Measurements from ENCODE around the gene WDR72.

- TF ChIP-seq CTCF (IDR thresholded peaks at IDR 0.05) (no peak), EP300 (IDR thresholded peaks at IDR 0.05) (no peak)
Measured at GRCh38 chr15:53473435-53473834, 286.0 kb downstream of the WDR72 start.

Data from gastroesophageal sphincter (tissue), 3 donors.